Activated CD4-positive, alpha-beta memory T cell treated with anti-CD3 and anti-CD28 coated beads for 36 hours (primary cell): ENCODE measurements around the gene TAT. TPM values are rescaled to one million over a fixed set of nuclear protein-coding genes. Genes with fewer than 3 reads are reported as not detected.
A peak's percentile ranks its signal among the peaks of the same experiment; 100 is the strongest.
"Not testable (repeated sequence)": the region's sequence is repeated elsewhere in the genome, so short reads cannot be mapped to it uniquely, and the experiment has no call there.

Experiments
- CTCF ChIA-PET: fragments of 350-600 bp; sonication (Branson Sonifier 250); formaldehyde crosslinking; loops from one replicate; lab custom pipeline; 2021; ENCODE audit warnings: antibody characterized with exemption, inconsistent platforms; lab: Charles Lee
- POLR2A ChIA-PET: fragments of 350-600 bp; sonication (Branson Sonifier 250); formaldehyde crosslinking; loops from one replicate; lab custom pipeline; 2021; ENCODE audit warnings: antibody characterized with exemption; lab: Charles Lee
- DNase-seq: peaks from one replicate; pipeline ENCODE4 v3.0.0-alpha.2; 2020
- H3K27ac Mint-ChIP-seq: one replicate; pipeline ENCODE4 v1.8.0; 2021; ENCODE audit warnings: mixed read lengths
- H3K27me3 Mint-ChIP-seq: one replicate; pipeline ENCODE4 v1.8.0; 2021; ENCODE audit warnings: mixed read lengths
- H3K36me3 Mint-ChIP-seq: one replicate; pipeline ENCODE4 v1.8.0; 2021; ENCODE audit warnings: mixed read lengths
- H3K4me1 Mint-ChIP-seq: one replicate; pipeline ENCODE4 v1.8.0; 2021; ENCODE audit warnings: low read depth, mixed read lengths
- H3K4me3 Mint-ChIP-seq: one replicate; pipeline ENCODE4 v1.8.0; 2021; ENCODE audit warnings: mild to moderate bottlenecking, mixed read lengths
- H3K9me3 Mint-ChIP-seq: one replicate; pipeline ENCODE4 v1.8.0; 2021; ENCODE audit warnings: mixed read lengths
- intact Hi-C: fragments of 100-400 bp; cut with micrococcal nuclease; formaldehyde crosslinking; loops from one replicate; pipeline ENCODE4 v1.15.1; 2023
- total RNA-seq, 2 experiments: library from RNA; stranded (reverse); gene quantifications; one replicate each; pipeline ENCODE4 v1.2.3, GENCODE V29; 2021

Gene TAT
- total RNA-seq, 2 experiments from 2014 or later: not detected

- H3K4me3 Mint-ChIP-seq, POLR2A ChIA-PET, DNase-seq, H3K36me3 Mint-ChIP-seq, H3K27me3 Mint-ChIP-seq, CTCF ChIA-PET, H3K27ac Mint-ChIP-seq: not testable (repeated sequence)
- Mint-ChIP-seq H3K4me1 (peaks cover 14% of the 10 kb centered on the region), H3K9me3 (peaks cover 15% of the 10 kb centered on the region)
- intact Hi-C loops: loop anchor here (10.0 kb wide), 1 partner anchor 323 kb away; the partner anchor contains the start of gene ZNF821
These were observed 15.0 kb downstream of the TAT start for GRCh38 chr16:71561886-71562285.

- peaks cover 6% of the 10 kb centered on the region for H3K36me3 Mint-ChIP-seq
- DNase-seq: no peak
- H3K4me1 Mint-ChIP-seq: peaks cover 5% of the 10 kb centered on the region
- POLR2A ChIA-PET: no interaction called here
- H3K9me3 Mint-ChIP-seq: peaks cover 15% of the 10 kb centered on the region
- H3K27me3 Mint-ChIP-seq: no peaks in the 10 kb centered on the region
- H3K4me3 Mint-ChIP-seq: no peak overlapping the region
- CTCF ChIA-PET: no interaction called here
- intact Hi-C loops: loop anchor here (10.0 kb wide), 1 partner anchor 325 kb away; the partner anchor contains the start of gene ZNF821
- H3K27ac Mint-ChIP-seq: no peak overlapping the region
These were observed 17.0 kb downstream of the TAT start for GRCh38 chr16:71559855-71560254.

- Mint-ChIP-seq H3K4me1 (no peaks in the 10 kb centered on the region), H3K27ac (no peak overlapping the region), H3K4me3 (no peak overlapping the region), H3K36me3 (peaks cover 6% of the 10 kb centered on the region), H3K9me3 (peaks cover 15% of the 10 kb centered on the region), H3K27me3 (no peaks in the 10 kb centered on the region)
- POLR2A ChIA-PET: no interaction called here
- CTCF ChIA-PET: no interaction called here
- intact Hi-C loops: no loop called here
- DNase-seq: no peak
These were observed 18.8 kb downstream of the TAT start for GRCh38 chr16:71557954-71558582.

GRCh38 chr16:71557299-71557698 is 19.6 kb downstream of the TAT start:
- H3K4me1 Mint-ChIP-seq: no peaks in the 10 kb centered on the region
- H3K9me3 Mint-ChIP-seq: peaks cover 8% of the 10 kb centered on the region
- H3K27me3 Mint-ChIP-seq: no peaks in the 10 kb centered on the region
- intact Hi-C loops: no loop called here
- no peak for DNase-seq
- peaks cover 2% of the 10 kb centered on the region for H3K36me3 Mint-ChIP-seq
- ChIA-PET POLR2A (no interaction called here), CTCF (no interaction called here)
- H3K27ac Mint-ChIP-seq: no peak overlapping the region
- H3K4me3 Mint-ChIP-seq: no peak overlapping the region

- intact Hi-C loops: no loop called here
- Mint-ChIP-seq H3K27ac (no peak overlapping the region), H3K4me1 (no peaks in the 10 kb centered on the region), H3K9me3 (no peaks in the 10 kb centered on the region), H3K4me3 (no peak overlapping the region), H3K36me3 (no peaks in the 10 kb centered on the region), H3K27me3 (no peaks in the 10 kb centered on the region)
- DNase-seq: no peak
- ChIA-PET POLR2A (no interaction called here), CTCF (interaction anchor here (0.6 to 1.3 kb wide), 2 partner anchors 10 to 17 kb away, joined by 3 read pairs; no protein-coding TSS in a partner anchor)
These were observed 21.5 kb downstream of the TAT start for GRCh38 chr16:71555230-71555891.

GRCh38 chr16:71552698-71553503 is 24.0 kb downstream of the TAT start:
- no peak overlapping the region for H3K4me3 Mint-ChIP-seq
- POLR2A ChIA-PET: no interaction called here
- peaks cover 2% of the 10 kb centered on the region for H3K27me3 Mint-ChIP-seq
- no peaks in the 10 kb centered on the region for H3K4me1 Mint-ChIP-seq
- intact Hi-C loops: no loop called here
- DNase-seq: no peak
- no peaks in the 10 kb centered on the region for H3K36me3 Mint-ChIP-seq
- CTCF ChIA-PET: interaction anchor here (1.0 to 1.1 kb wide), 2 partner anchors 53 to 58 kb away, joined by 3 to 6 read pairs; no protein-coding TSS in a partner anchor
- H3K27ac Mint-ChIP-seq: no peak overlapping the region
- no peaks in the 10 kb centered on the region for H3K9me3 Mint-ChIP-seq

GRCh38 chr16:71547168-71547567 is 29.7 kb downstream of the TAT start:
- intact Hi-C loops: no loop called here
- Mint-ChIP-seq H3K27me3 (peaks cover 5% of the 10 kb centered on the region), H3K9me3 (no peaks in the 10 kb centered on the region), H3K4me1 (peaks cover 3% of the 10 kb centered on the region), H3K27ac (no peak overlapping the region), H3K36me3 (no peaks in the 10 kb centered on the region), H3K4me3 (no peak overlapping the region)
- POLR2A ChIA-PET: no interaction called here
- DNase-seq: no peak
- CTCF ChIA-PET: interaction anchor here (0.8 kb wide), 1 partner anchor 180 kb away, joined by 4 read pairs; no protein-coding TSS in a partner anchor

- DNase-seq: peak; percentile 77
- H3K4me3 Mint-ChIP-seq: no peak overlapping the region
- CTCF ChIA-PET: interaction anchor here (1.5 to 3.6 kb wide), 2 partner anchors 16 to 69 kb away, joined by 4 to 22 read pairs; partner anchors contain the start of gene CHST4
- no peaks in the 10 kb centered on the region for H3K9me3 Mint-ChIP-seq
- peaks cover 4% of the 10 kb centered on the region for H3K4me1 Mint-ChIP-seq
- intact Hi-C loops: loop anchor here (1.0 to 5.0 kb wide), 3 partner anchors 40 to 80 kb away; partner anchors contain the start of gene ZNF23
- POLR2A ChIA-PET: interaction anchor here (0.6 kb wide), 1 partner anchor 416 kb away, joined by 3 read pairs; no protein-coding TSS in a partner anchor
- peaks cover 6% of the 10 kb centered on the region for H3K27me3 Mint-ChIP-seq
- H3K36me3 Mint-ChIP-seq: no peaks in the 10 kb centered on the region
- H3K27ac Mint-ChIP-seq: no peak overlapping the region
These were observed 34.5 kb downstream of the TAT start for GRCh38 chr16:71542377-71542776.

- Mint-ChIP-seq H3K36me3 (no peaks in the 10 kb centered on the region), H3K27me3 (peaks cover 6% of the 10 kb centered on the region), H3K4me1 (peaks cover 4% of the 10 kb centered on the region), H3K27ac (no peak overlapping the region), H3K4me3 (no peak overlapping the region), H3K9me3 (no peaks in the 10 kb centered on the region)
- intact Hi-C loops: no loop called here
- ChIA-PET CTCF (interaction anchor here (1.0 to 3.5 kb wide), 3 partner anchors 27 to 125 kb away, joined by 3 to 21 read pairs (median 5); partner anchors contain the start of gene ZNF23), POLR2A (no interaction called here)
- peak; percentile 58 for DNase-seq
These were observed 39.2 kb downstream of the TAT start for GRCh38 chr16:71537643-71538042.

GRCh38 chr16:71536752-71537499 is 40.0 kb downstream of the TAT start:
- CTCF ChIA-PET: interaction anchor here (0.6 to 2.2 kb wide), 3 partner anchors 32 to 74 kb away, joined by 3 to 11 read pairs (median 4); no protein-coding TSS in a partner anchor
- intact Hi-C loops: no loop called here
- no peak overlapping the region for H3K4me3 Mint-ChIP-seq
- no peaks in the 10 kb centered on the region for H3K36me3 Mint-ChIP-seq
- DNase-seq: no peak
- no peaks in the 10 kb centered on the region for H3K4me1 Mint-ChIP-seq
- POLR2A ChIA-PET: no interaction called here
- H3K27ac Mint-ChIP-seq: no peak overlapping the region
- no peaks in the 10 kb centered on the region for H3K9me3 Mint-ChIP-seq
- peaks cover 5% of the 10 kb centered on the region for H3K27me3 Mint-ChIP-seq

- ChIA-PET CTCF (interaction anchor here (0.8 kb wide), 1 partner anchor 7 kb away, joined by 3 read pairs; no protein-coding TSS in a partner anchor), POLR2A (no interaction called here)
- Mint-ChIP-seq H3K36me3 (no peaks in the 10 kb centered on the region), H3K27ac (no peak overlapping the region), H3K9me3 (no peaks in the 10 kb centered on the region), H3K4me1 (no peaks in the 10 kb centered on the region), H3K27me3 (peaks cover 10% of the 10 kb centered on the region), H3K4me3 (no peak overlapping the region)
- intact Hi-C loops: no loop called here
- DNase-seq: no peak
These were observed 44.5 kb downstream of the TAT start for GRCh38 chr16:71532366-71532765.
